TTC549 (cell line): Measurements from ENCODE around the gene UBE2E2.

Experiments used
- FAIRE-seq: peaks from 2 replicates; lab custom pipeline; 2012; peaks lifted over from hg19 to GRCh38; lab: Jason Lieb, UNC

The UBE2E2 gene

DNA sequence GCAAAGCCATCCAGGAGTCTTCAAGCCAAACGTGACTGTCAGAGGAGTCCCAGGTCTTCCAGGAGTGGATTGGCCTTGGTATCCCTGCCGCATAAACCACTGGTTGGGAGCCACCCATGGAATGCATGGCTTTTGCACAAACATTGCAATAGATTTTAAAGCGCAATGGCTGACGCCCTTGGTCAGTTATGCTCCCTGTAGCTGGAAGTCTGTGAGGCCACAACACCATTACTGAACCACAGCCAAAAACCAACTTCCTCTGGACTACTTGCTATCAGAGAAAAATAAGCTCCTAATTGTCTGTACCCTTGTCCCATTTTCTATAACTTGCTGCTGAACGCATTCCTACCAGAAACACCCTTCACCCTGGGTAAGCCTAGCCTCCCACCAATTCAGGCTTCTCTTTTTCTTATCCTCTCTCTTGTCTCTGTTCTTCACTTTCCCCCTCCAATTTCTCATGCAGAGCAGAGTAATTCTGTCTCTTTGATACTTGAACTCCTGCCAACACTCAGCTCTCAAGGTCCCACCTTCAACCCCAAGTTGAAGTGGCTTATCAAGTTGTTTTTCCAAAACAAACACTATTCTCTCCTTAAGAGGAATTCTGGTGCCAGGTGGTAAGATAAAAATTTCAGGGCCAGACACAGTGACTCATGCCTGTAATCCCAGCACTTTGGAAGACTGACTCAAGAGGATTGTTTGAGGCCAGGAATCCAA, 426.2 kb downstream of the UBE2E2 start:
- no peak for FAIRE-seq

DNA sequence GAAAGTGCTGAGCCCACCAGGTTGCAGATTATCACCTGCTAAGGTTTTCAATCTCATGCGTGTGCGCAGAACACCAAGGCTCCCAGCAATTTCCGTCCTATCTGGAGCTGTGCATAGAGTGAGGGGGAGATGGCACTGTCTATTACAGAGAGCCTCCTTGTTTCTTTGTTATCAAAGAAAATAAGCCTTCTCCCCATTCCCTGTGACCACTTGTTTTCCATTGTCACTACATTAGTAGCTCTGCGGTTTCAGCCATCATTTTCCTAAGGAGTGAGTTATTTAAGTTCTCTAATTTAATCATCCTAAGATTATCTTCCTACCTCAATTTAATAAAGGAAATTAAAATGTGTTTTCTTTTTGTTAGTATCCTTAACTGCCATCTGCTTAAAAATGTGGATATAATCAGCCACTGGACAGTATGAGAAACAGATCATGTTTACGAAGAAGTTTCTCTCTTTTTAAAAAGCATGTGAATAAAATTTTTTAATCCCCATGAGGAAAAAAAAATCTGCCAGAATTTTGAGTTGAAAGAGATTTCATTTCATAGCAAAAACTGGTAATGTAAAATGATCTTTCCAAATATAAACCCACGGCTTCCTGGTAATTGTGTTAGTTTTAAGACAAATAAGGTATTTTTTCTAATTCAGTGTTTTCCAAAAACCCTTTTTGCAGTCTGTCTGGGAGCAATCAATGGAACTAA, 430.3 kb downstream of the UBE2E2 start:
- FAIRE-seq, result no peak

DNA sequence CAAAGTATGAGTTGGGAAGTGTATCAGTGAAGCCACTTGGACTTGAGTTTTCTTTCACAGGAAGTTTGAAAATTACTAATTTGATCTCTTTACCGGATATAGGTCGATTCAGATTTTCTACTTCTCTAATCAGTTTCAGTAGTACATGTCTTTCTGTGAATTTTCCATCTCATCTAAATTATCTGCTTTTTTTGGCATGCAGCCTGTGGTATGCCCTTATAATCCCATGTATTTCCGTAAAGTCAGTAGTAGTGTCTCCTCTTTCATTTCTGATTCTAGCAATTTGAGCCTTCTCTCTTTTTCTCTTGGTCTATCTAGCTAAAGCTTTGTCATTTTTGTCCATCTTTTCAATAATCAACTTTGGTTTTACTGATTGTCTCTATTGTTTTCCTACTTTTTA, 434.2 kb downstream of the UBE2E2 start:
- FAIRE-seq, result no peak

DNA sequence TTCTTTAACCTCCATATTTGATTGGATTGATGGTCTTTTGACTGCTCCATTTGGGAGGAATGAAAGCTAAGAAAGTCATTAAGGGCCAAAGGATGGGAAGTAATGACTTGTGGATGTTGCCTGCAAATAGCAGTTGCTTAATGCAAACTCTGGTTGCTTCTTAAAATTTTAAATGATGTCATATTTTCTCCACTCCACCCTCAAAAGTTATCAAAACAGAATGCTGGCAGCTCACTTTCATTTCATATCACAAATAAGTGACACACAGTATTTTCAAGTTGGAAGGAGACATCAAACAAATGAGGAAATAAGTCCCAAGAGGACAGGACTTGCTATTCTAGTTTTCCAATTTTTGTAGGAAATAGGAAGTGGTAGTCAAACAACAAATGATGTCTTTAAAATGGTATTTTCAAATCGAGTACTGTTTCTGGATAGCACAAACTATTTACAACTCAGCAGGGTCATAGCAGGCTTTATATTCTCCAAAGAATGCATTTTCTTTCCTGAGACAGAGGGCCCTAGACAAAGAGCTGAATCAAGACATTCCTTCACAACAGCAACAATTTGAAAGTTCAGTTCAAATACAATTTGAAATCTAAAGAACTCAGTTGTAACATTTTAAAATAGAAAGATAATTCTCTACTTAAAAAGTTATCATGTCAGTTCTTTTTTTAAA, 437.5 kb downstream of the UBE2E2 start:
- no peak for FAIRE-seq
